CMK (cell line): ENCODE results near the gene LRRC57.
"Not testable (repeated sequence)": the region's sequence is repeated elsewhere in the genome, so short reads cannot be mapped to it uniquely, and the experiment has no call there.

ENCODE experiments used
- DNase-seq: peaks from one replicate; pipeline ENCODE4 v3.0.0-alpha.2; 2010; ENCODE audit warnings: low read depth

Gene LRRC57

GRCh38 chr15:42548249-42549031 lies at the start of gene LRRC57, which contains the start of gene HAUS2:
Gene LRRC57, minus strand, starts transcription at chr15:42548793. Its CDS starts 359 bp downstream, at chr15:42548434.
Gene HAUS2, plus strand, starts transcription at chr15:42548838. Its CDS starts 35 bp downstream, at chr15:42548873.
- peak; percentile 66 for DNase-seq

- DNase-seq, result no peak
These were observed 47.1 kb upstream of the LRRC57 start for GRCh38 chr15:42595626-42596240.

- DNase-seq, result no peak
These were observed 45.5 kb upstream of the LRRC57 start for GRCh38 chr15:42594095-42594494.

GRCh38 chr15:42593143-42593542 lies 44.5 kb upstream of the LRRC57 start:
- DNase-seq, result no peak

GRCh38 chr15:42592716-42593115 lies 44.1 kb upstream of the LRRC57 start:
- no peak for DNase-seq

GRCh38 chr15:42591238-42591934 lies 42.8 kb upstream of the LRRC57 start:
- no peak for DNase-seq

GRCh38 chr15:42590619-42591237 lies 42.1 kb upstream of the LRRC57 start:
- no peak for DNase-seq

- peak; percentile 39 for DNase-seq
These were observed 35.6 kb upstream of the LRRC57 start for GRCh38 chr15:42584031-42584765.

GRCh38 chr15:42582569-42583375 lies 34.2 kb upstream of the LRRC57 start:
- no peak for DNase-seq

GRCh38 chr15:42581272-42581730 lies 32.7 kb upstream of the LRRC57 start:
- peak; percentile 25 for DNase-seq

GRCh38 chr15:42578984-42579537 lies 30.5 kb upstream of the LRRC57 start:
- DNase-seq, result no peak

GRCh38 chr15:42577514-42578031 lies 29.0 kb upstream of the LRRC57 start:
- no peak for DNase-seq

- no peak for DNase-seq
These were observed 28.2 kb upstream of the LRRC57 start for GRCh38 chr15:42576776-42577175.

GRCh38 chr15:42576040-42576594 lies 27.5 kb upstream of the LRRC57 start:
- DNase-seq, result no peak

GRCh38 chr15:42575188-42576039 lies 26.8 kb upstream of the LRRC57 start, which contains the start of gene STARD9:
Gene STARD9, plus strand, starts transcription at chr15:42575606. Its CDS starts 110 bp downstream, at chr15:42575716.
- peak; percentile 86 for DNase-seq

- DNase-seq, result no peak
These were observed 10.1 kb upstream of the LRRC57 start for GRCh38 chr15:42558739-42559138.

- DNase-seq, result not testable (repeated sequence)
These were observed 8.1 kb upstream of the LRRC57 start for GRCh38 chr15:42556550-42557207.

- no peak for DNase-seq
These were observed 5.0 kb upstream of the LRRC57 start for GRCh38 chr15:42553554-42553953.
